ENCODE data around the gene GSTP1.
A peak's percentile ranks its signal among the peaks of the same experiment; 100 is the strongest.
"Not testable (repeated sequence)": the region's sequence is repeated elsewhere in the genome, so short reads cannot be mapped to it uniquely, and the experiment has no call there.

Gene GSTP1

GRCh38 chr11:67614730-67615714, 31.4 kb downstream of the GSTP1 start:
- no peak for DNase-seq (ENCODE audit: low read depth)

GRCh38 chr11:67615728-67616430, 32.3 kb downstream of the GSTP1 start:
- no peak for DNase-seq (ENCODE audit: low read depth)

- DNase-seq (ENCODE audit: low read depth), result no peak
Observed at GRCh38 chr11:67616431-67617242, 33.0 kb downstream of the GSTP1 start.

- no peak for DNase-seq (ENCODE audit: low read depth)
Observed at GRCh38 chr11:67617243-67617953, 33.8 kb downstream of the GSTP1 start.

GRCh38 chr11:67618901-67619659, 35.5 kb downstream of the GSTP1 start:
- DNase-seq (ENCODE audit: low read depth), result not testable (repeated sequence)

GRCh38 chr11:67619683-67620618, 36.3 kb downstream of the GSTP1 start:
- DNase-seq (ENCODE audit: low read depth), result not testable (repeated sequence)

GRCh38 chr11:67620621-67621020, 37.0 kb downstream of the GSTP1 start:
- not testable (repeated sequence) for DNase-seq (ENCODE audit: low read depth)

GRCh38 chr11:67621928-67622327, 38.3 kb downstream of the GSTP1 start:
- DNase-seq (ENCODE audit: low read depth), result not testable (repeated sequence)

GRCh38 chr11:67622905-67623304, 39.3 kb downstream of the GSTP1 start:
- not testable (repeated sequence) for DNase-seq (ENCODE audit: low read depth)

GRCh38 chr11:67623795-67624194, 40.2 kb downstream of the GSTP1 start:
- not testable (repeated sequence) for DNase-seq (ENCODE audit: low read depth)

GRCh38 chr11:67626131-67626833, 42.7 kb downstream of the GSTP1 start:
- not testable (repeated sequence) for DNase-seq (ENCODE audit: low read depth)

- DNase-seq (ENCODE audit: low read depth), result no peak
Observed at GRCh38 chr11:67626970-67627369, 43.4 kb downstream of the GSTP1 start.

- DNase-seq (ENCODE audit: low read depth), result no peak
Observed at GRCh38 chr11:67627441-67627811, 43.8 kb downstream of the GSTP1 start.

GRCh38 chr11:67627812-67628624, 44.4 kb downstream of the GSTP1 start:
- no peak for DNase-seq (ENCODE audit: low read depth)

GRCh38 chr11:67628710-67629385, 45.2 kb downstream of the GSTP1 start:
- no peak for DNase-seq (ENCODE audit: low read depth)

GRCh38 chr11:67629386-67630227, 46.0 kb downstream of the GSTP1 start, which contains the start of gene NUDT8:
TSS of gene NUDT8 (minus strand) at chr11:67629937. CDS start at chr11:67629911, 26 bp downstream.
- peak; percentile 67 for DNase-seq (ENCODE audit: low read depth)

Data from fibroblast of gingiva (primary cell).